HG03460 (cell line): ENCODE results near the gene SRRM2.

Source experiments
- ATAC-seq: cut with Tn5 transposase; IDR thresholded peaks from one replicate; pipeline ENCODE4 v1.9.1; 2021; ENCODE audit not compliant: unreplicated experiment

SRRM2 gene

GRCh38 chr16:2775765-2776499 lies 23.5 kb downstream of the SRRM2 start:
- no peak for ATAC-seq

- peak; percentile 26 for ATAC-seq
Observed at GRCh38 chr16:2776500-2777139, 24.2 kb downstream of the SRRM2 start.

GRCh38 chr16:2777231-2777902 lies 24.9 kb downstream of the SRRM2 start, which contains the start of gene ELOB:
ELOB (minus strand) TSS chr16:2777280; CDS start chr16:2777239, 41 bp downstream.
- ATAC-seq = peak; percentile 70

- ATAC-seq = no peak
Observed at GRCh38 chr16:2777903-2778629, 25.6 kb downstream of the SRRM2 start.

GRCh38 chr16:2778630-2778958 lies 26.2 kb downstream of the SRRM2 start:
- ATAC-seq = no peak

- no peak for ATAC-seq
Observed at GRCh38 chr16:2779151-2779920, 26.9 kb downstream of the SRRM2 start.

GRCh38 chr16:2779978-2780898 lies 27.8 kb downstream of the SRRM2 start:
- no peak for ATAC-seq

GRCh38 chr16:2782583-2783351 lies 30.3 kb downstream of the SRRM2 start:
- no peak for ATAC-seq

GRCh38 chr16:2783581-2784357 lies 31.3 kb downstream of the SRRM2 start:
- ATAC-seq = no peak

- no peak for ATAC-seq
Observed at GRCh38 chr16:2784358-2785100, 32.1 kb downstream of the SRRM2 start.

- no peak for ATAC-seq
Observed at GRCh38 chr16:2785101-2785991, 32.9 kb downstream of the SRRM2 start.

GRCh38 chr16:2786061-2786825 lies 33.8 kb downstream of the SRRM2 start:
- ATAC-seq = no peak

- ATAC-seq = no peak
Observed at GRCh38 chr16:2786826-2787151, 34.4 kb downstream of the SRRM2 start.

- no peak for ATAC-seq
Observed at GRCh38 chr16:2787406-2787805, 35.0 kb downstream of the SRRM2 start, which contains the start of gene PRSS33. PRSS33 (minus strand) TSS chr16:2787560; CDS start chr16:2786547, 1,013 bp downstream.

GRCh38 chr16:2787961-2788360 lies 35.5 kb downstream of the SRRM2 start:
- ATAC-seq = no peak

- ATAC-seq = no peak
Observed at GRCh38 chr16:2790631-2791030, 38.2 kb downstream of the SRRM2 start.
